ENCODE data around the gene RARA.

GRCh38 chr17:40331743-40332641, 23.0 kb downstream of the RARA start:
- TF ChIP-seq CTCF (IDR thresholded peaks at IDR 0.05) (peak in 5 of 6 experiments; percentile 7 to 26 (median 23)), POLR2A (IDR thresholded peaks at IDR 0.05) (peak in 1 of 2 donors; percentile 46)
